Activated CD4-positive, alpha-beta T cell treated with anti-CD3 and anti-CD28 coated beads, Interleukin-2, amount 10 ng/mL, durations not matched to agents 7 days and 5 days (primary cell): ENCODE data around the gene AMH. TPM values are rescaled to one million over a fixed set of nuclear protein-coding genes. Genes with fewer than 3 reads are reported as not detected.

Source experiments
- CTCF ChIA-PET: fragments of 350-600 bp; sonication (Branson Sonifier 250); formaldehyde crosslinking; loops from one replicate; lab custom pipeline; 2021; ENCODE audit warnings: antibody characterized with exemption; lab: Charles Lee
- POLR2A ChIA-PET: fragments of 350-600 bp; sonication (Branson Sonifier 250); formaldehyde crosslinking; loops from one replicate; lab custom pipeline; 2021; ENCODE audit warnings: antibody characterized with exemption; lab: Charles Lee
- DNase-seq: peaks from one replicate; pipeline ENCODE4 v3.0.0-alpha.2; 2020
- H3K27ac Mint-ChIP-seq: one replicate; pipeline ENCODE4 v1.8.0; 2021; ENCODE audit warnings: mild to moderate bottlenecking, moderate library complexity, mixed read lengths
- H3K27me3 Mint-ChIP-seq: one replicate; pipeline ENCODE4 v1.8.0; 2021; ENCODE audit warnings: mixed read lengths
- H3K36me3 Mint-ChIP-seq: one replicate; pipeline ENCODE4 v1.8.0; 2021; ENCODE audit warnings: low read depth, mixed read lengths
- H3K4me1 Mint-ChIP-seq: one replicate; pipeline ENCODE4 v1.8.0; 2021; ENCODE audit warnings: mixed read lengths
- H3K4me3 Mint-ChIP-seq: one replicate; pipeline ENCODE4 v1.8.0; 2021; ENCODE audit warnings: mild to moderate bottlenecking, moderate library complexity, mixed read lengths
- H3K9me3 Mint-ChIP-seq: one replicate; pipeline ENCODE4 v1.8.0; 2021; ENCODE audit warnings: mixed read lengths
- total RNA-seq, 2 experiments: library from RNA; stranded (reverse); gene quantifications; one replicate each; pipeline ENCODE4 v1.2.3, GENCODE V29; 2021

Gene AMH
- total RNA-seq, 2 experiments from 2014 or later: 5.2 to 9.2 TPM

DNA sequence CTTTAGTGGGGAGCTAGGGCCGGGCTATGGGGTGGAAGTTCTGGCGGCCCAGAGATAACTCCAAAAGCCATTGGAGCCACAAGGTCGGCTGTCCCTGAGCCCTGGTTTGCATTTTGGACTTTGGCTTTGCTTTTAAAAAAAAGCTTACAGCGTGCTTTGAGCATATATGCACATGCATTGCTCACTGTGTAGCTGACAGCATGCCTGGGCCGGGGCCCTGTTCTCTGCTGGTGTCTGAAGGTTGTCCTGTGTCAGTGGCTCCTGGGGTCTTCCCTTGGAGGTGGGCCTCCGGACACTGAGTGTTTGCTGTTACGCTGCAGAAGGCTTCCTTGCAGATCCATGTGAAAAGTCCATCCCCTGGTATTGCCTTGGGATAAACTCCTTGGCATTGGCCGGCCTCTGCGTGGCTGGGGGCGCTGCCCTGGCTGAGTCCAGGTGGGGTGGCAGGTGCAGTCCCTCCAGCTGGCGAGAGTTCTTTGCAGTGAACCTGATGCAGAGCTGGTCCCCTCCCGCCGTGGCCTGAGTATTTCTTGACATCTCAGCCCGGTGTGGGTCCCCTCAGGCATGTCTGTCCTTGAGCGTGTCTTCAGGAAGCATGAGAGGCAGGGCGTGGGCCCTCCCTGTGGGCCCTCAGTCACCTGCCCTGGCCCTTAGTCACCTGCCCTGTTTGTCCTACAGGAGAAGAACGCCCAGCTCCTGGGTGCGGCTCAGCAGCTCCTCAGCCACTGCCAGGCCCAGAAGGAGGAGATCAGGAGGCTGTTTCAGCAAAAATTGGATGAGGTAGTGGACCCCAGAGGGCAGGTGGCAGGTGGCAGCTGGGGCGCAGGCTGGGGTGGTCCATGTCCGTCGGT is 36.0 kb upstream of the AMH start:
- H3K27ac Mint-ChIP-seq: no peak overlapping the region
- ChIA-PET CTCF (interaction anchor here (0.6 to 1.9 kb wide), 2 partner anchors 23 to 44 kb away, joined by 4 to 5 read pairs; partner anchors contain the start of gene PLEKHJ1), POLR2A (no interaction called here)

DNA sequence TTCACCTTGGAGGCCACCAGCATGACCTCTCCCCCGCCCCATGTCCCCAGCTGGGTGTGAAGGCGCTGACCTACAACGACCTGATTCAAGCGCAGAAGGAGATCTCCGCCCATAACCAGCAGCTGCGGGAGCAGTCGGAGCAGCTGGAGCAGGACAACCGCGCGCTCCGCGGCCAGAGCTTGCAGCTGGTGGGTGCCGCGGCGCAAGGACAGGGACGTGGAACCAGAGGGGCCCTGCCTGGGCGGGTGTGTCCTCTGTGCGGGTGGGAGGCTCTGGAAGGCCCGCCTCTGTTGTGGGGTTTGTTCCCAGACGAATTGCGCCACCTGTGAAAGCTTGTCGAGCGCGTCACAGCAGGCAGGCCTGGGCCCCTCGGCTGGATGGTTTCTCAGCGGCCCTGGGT is 35.3 kb upstream of the AMH start:
- Mint-ChIP-seq H3K4me1 (peaks cover 12% of the 10 kb centered on the region), H3K27me3 (no peaks in the 10 kb centered on the region), H3K27ac (no peak overlapping the region), H3K9me3 (no peaks in the 10 kb centered on the region), H3K36me3 (peaks cover 21% of the 10 kb centered on the region), H3K4me3 (no peak overlapping the region)
- POLR2A ChIA-PET: no interaction called here
- CTCF ChIA-PET: interaction anchor here (1.9 kb wide), 1 partner anchor 22 kb away, joined by 5 read pairs; the partner anchor contains the start of gene PLEKHJ1
- DNase-seq: no peak

More for the DNA sequence above, 36.0 kb upstream of the AMH start:
- Mint-ChIP-seq H3K4me1 (peaks cover 12% of the 10 kb centered on the region), H3K36me3 (peaks cover 21% of the 10 kb centered on the region), H3K4me3 (no peak overlapping the region), H3K9me3 (no peaks in the 10 kb centered on the region), H3K27me3 (no peaks in the 10 kb centered on the region)
- DNase-seq: no peak

DNA sequence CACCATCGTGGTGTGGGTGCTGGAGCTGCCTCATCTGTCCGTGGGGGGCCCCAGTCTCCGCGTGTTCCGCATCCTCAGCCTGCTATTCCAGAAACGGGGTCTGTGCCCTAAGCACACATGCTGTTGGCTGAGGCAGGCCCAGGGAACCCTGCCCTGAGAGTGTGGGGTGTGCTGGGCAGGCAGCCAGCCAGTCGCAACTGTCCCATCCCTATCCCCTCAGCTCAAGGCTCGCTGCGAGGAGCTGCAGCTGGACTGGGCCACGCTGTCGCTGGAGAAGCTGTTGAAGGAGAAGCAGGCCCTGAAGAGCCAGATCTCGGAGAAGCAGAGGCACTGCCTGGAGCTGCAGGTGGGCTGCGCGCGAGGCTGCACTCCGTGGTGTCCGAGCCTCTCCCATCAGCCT is 34.9 kb upstream of the AMH start:
- H3K27me3 Mint-ChIP-seq: no peaks in the 10 kb centered on the region
- H3K27ac Mint-ChIP-seq: no peak overlapping the region
- POLR2A ChIA-PET: no interaction called here
- H3K36me3 Mint-ChIP-seq: peaks cover 23% of the 10 kb centered on the region
- peaks cover 12% of the 10 kb centered on the region for H3K4me1 Mint-ChIP-seq
- CTCF ChIA-PET: interaction anchor here (0.8 to 1.3 kb wide), 2 partner anchors 29 to 569 kb away, joined by 3 to 4 read pairs; partner anchors contain the start of gene SGTA
- no peaks in the 10 kb centered on the region for H3K9me3 Mint-ChIP-seq
- no peak overlapping the region for H3K4me3 Mint-ChIP-seq
- no peak for DNase-seq

DNA sequence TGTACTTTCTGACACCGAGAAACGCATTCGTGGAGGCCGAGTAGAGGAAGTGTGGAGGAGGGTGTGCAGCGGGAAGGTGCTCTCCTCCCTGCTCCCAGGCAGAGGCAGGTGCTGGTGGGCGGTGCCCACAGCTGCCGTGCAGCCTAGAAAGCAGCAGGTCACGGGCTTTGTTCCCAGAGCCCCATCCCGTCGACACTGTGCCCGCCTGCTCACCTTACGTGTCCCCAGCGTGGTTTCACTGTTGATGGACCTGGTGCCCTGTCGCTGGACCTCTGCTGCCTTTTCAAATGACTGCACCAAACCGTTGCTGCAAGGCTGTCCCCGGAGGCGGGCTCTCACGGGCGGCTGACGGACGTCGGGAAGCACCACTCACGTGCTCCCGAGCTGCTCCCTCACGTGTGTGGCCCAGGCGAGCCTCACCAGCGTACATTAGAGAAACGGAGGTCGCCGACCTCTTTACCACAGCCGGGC is 33.8 kb upstream of the AMH start:
- H3K27ac Mint-ChIP-seq: peak overlapping the region; percentile 54
- H3K36me3 Mint-ChIP-seq: peaks cover 25% of the 10 kb centered on the region
- peaks cover 12% of the 10 kb centered on the region for H3K4me1 Mint-ChIP-seq
- no peak overlapping the region for H3K4me3 Mint-ChIP-seq
- ChIA-PET CTCF (interaction anchor here (1.3 to 1.4 kb wide), 2 partner anchors 13 to 30 kb away, joined by 3 to 4 read pairs; no protein-coding TSS in a partner anchor), POLR2A (no interaction called here)
- no peaks in the 10 kb centered on the region for H3K27me3 Mint-ChIP-seq
- no peak for DNase-seq
- H3K9me3 Mint-ChIP-seq: no peaks in the 10 kb centered on the region

DNA sequence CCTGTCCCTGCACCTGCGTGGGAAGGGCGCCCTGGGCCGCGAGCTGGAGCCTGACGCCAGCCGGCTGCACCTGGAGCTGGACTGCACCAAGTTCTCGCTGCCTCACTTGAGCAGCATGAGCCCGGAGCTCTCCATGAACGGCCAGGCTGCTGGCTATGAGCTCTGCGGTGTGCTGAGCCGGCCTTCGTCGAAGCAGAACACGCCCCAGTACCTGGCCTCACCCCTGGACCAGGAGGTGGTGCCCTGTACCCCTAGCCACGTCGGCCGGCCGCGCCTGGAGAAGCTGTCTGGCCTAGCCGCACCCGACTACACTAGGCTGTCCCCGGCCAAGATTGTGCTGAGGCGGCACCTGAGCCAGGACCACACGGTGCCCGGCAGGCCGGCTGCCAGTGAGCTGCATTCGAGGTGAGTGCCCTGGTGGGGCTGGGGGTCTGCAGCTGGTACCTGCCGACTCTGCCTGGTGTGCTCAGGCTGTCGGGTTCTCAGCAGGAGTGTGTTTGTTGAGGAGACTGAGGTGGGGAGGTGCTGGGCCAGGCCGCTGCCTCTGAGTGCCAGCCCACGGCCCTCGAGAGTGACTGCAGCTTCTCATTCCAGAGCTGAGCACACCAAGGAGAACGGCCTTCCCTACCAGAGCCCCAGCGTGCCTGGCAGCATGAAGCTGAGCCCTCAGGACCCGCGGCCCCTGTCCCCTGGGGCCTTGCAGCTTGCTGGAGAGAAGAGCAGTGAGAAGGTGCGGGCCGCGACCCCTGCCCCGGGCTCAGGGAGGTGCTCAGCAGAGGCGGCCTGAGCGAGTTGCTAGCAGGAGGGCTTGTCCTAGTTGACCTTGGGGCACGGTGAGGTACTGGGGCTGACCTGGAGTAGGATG is 32.5 kb upstream of the AMH start:
- H3K9me3 Mint-ChIP-seq: no peaks in the 10 kb centered on the region
- no peak overlapping the region for H3K27ac Mint-ChIP-seq
- peaks cover 21% of the 10 kb centered on the region for H3K36me3 Mint-ChIP-seq
- ChIA-PET CTCF (interaction anchor here (0.9 to 1.4 kb wide), 3 partner anchors 11 to 199 kb away, joined by 3 to 4 read pairs (median 3); partner anchors contain the start of gene PLEKHJ1), POLR2A (no interaction called here)
- no peak for DNase-seq
- H3K4me3 Mint-ChIP-seq: no peak overlapping the region
- no peaks in the 10 kb centered on the region for H3K27me3 Mint-ChIP-seq
- peaks cover 12% of the 10 kb centered on the region for H3K4me1 Mint-ChIP-seq

DNA sequence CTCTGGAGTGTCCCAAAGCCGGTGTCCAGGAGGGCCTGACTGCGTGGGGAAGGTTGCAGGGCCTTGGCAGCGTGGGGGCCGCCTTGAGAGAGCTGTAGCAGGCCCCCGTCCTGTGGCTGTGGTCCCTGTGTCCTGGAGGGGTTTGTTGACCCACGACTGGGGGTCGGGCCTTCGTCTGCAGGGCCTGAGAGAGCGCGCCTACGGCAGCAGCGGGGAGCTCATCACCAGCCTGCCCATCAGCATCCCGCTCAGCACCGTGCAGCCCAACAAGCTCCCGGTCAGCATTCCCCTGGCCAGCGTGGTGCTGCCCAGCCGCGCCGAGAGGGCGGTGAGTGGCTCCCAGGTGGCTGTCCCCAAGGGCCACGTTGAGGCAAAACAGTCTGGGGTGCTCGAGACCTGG is 31.5 kb upstream of the AMH start:
- Mint-ChIP-seq H3K27me3 (no peaks in the 10 kb centered on the region), H3K4me3 (no peak overlapping the region), H3K9me3 (no peaks in the 10 kb centered on the region), H3K36me3 (peaks cover 16% of the 10 kb centered on the region), H3K4me1 (peaks cover 12% of the 10 kb centered on the region), H3K27ac (no peak overlapping the region)
- ChIA-PET CTCF (interaction anchor here (1.1 kb wide), 1 partner anchor 10 kb away, joined by 3 read pairs; no protein-coding TSS in a partner anchor), POLR2A (no interaction called here)
- no peak for DNase-seq

DNA sequence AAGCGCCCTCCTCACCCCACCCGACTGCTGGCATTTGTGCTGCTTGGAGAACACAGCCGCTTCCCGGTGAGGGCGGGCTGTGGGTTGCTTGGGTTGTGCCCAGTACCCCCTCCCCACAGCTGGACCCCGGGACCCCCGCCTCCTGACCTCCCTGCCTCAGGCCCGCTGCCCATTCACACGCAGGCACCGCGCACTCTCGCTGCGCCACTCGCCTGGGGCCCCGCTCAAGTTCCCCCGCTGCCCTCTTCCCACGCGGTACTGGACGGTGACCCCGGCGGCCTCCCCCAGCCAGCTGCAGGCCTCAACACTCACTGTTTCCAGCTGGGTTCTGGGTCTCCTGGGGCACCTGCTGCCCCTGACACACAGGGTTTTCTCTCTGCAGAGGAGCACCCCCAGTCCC is 29.4 kb upstream of the AMH start:
- CTCF ChIA-PET: no interaction called here
- peaks cover 20% of the 10 kb centered on the region for H3K36me3 Mint-ChIP-seq
- POLR2A ChIA-PET: no interaction called here

DNA sequence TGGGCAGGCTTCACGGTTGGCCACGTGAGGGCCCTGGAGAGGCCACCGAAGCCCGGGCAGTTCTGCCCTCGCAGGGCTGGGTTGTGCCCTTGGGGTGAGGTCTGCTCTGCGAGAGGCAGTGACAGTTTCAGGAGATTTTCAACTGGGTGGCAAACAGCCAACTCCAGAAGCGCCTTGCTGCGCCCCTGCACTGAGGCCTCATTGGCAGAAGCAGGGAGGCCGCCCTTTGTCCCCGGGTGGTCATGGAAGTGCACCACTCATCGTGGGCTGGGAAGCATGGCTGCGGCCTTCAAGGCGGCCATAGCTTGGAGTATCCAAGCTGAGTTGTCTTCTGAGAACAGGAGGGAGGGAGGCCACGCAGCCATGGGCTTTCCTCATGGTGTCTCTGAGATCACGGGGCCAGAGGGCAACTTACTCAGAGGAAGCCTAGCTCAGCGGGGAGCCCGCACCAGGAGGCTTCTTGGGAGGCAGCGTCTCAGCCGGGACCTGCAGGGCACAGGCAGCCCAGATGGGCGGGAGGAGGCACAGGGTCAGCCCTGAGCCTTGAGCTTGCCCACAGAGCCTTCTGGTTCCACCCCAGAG is 27.8 kb upstream of the AMH start:
- ChIA-PET POLR2A (no interaction called here), CTCF (no interaction called here)
- peaks cover 23% of the 10 kb centered on the region for H3K36me3 Mint-ChIP-seq

More for the DNA sequence above, 29.4 kb upstream of the AMH start:
- no peak for DNase-seq
- H3K27me3 Mint-ChIP-seq: no peaks in the 10 kb centered on the region
- peaks cover 15% of the 10 kb centered on the region for H3K4me1 Mint-ChIP-seq
- no peaks in the 10 kb centered on the region for H3K9me3 Mint-ChIP-seq
- H3K4me3 Mint-ChIP-seq: no peak overlapping the region
- H3K27ac Mint-ChIP-seq: no peak overlapping the region

DNA sequence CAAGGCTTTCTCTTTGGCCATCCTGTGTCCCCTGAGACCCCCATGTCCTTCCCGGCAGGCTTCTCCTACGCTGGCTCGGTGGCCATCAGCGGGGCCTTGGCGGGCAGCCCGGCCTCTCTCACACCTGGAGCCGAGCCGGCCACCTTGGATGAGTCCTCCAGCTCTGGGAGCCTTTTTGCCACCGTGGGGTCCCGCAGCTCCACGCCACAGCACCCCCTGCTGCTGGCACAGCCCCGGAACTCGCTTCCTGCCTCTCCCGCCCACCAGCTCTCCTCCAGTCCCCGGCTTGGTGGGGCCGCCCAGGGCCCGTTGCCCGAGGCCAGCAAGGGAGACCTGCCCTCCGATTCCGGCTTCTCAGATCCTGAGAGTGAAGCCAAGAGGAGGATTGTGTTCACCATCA is 27.2 kb upstream of the AMH start:
- POLR2A ChIA-PET: no interaction called here

More for the DNA sequence above, 27.8 kb upstream of the AMH start:
- DNase-seq: no peak
- no peak overlapping the region for H3K4me3 Mint-ChIP-seq
- peak overlapping the region; percentile 9 for H3K27ac Mint-ChIP-seq
- no peaks in the 10 kb centered on the region for H3K27me3 Mint-ChIP-seq
- H3K4me1 Mint-ChIP-seq: peaks cover 6% of the 10 kb centered on the region
- no peaks in the 10 kb centered on the region for H3K9me3 Mint-ChIP-seq

DNA sequence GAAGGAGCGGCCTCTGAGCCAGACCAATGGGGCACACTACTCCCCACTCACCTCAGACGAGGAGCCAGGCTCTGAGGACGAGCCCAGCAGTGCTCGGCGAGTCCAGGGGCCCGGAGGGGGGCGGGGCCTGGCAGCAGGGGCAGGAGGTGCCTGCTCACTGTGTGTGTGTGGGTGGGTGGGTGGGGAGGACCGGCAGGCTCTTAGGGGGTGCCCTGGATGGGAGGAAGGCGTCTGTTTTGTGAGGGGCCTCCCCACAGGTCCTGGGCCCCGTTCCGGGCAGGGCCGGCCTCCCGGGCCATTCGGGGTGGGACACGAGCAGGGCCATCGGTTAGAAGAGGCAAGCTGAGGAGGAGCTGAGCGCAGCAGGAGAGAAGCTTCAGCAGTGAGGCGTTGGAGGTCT is 25.7 kb upstream of the AMH start:
- Mint-ChIP-seq H3K4me3 (no peak overlapping the region), H3K36me3 (peaks cover 18% of the 10 kb centered on the region), H3K4me1 (peaks cover 6% of the 10 kb centered on the region), H3K9me3 (no peaks in the 10 kb centered on the region), H3K27ac (no peak overlapping the region), H3K27me3 (no peaks in the 10 kb centered on the region)
- no peak for DNase-seq
- ChIA-PET POLR2A (no interaction called here), CTCF (interaction anchor here (0.6 kb wide), 1 partner anchor 235 kb away, joined by 3 read pairs; no protein-coding TSS in a partner anchor)

More for the DNA sequence above, 27.2 kb upstream of the AMH start:
- H3K4me3 Mint-ChIP-seq: no peak overlapping the region
- CTCF ChIA-PET: no interaction called here
- no peak overlapping the region for H3K27ac Mint-ChIP-seq
- DNase-seq: no peak
- H3K36me3 Mint-ChIP-seq: peaks cover 23% of the 10 kb centered on the region
- no peaks in the 10 kb centered on the region for H3K9me3 Mint-ChIP-seq
- H3K27me3 Mint-ChIP-seq: no peaks in the 10 kb centered on the region
- H3K4me1 Mint-ChIP-seq: peaks cover 6% of the 10 kb centered on the region

DNA sequence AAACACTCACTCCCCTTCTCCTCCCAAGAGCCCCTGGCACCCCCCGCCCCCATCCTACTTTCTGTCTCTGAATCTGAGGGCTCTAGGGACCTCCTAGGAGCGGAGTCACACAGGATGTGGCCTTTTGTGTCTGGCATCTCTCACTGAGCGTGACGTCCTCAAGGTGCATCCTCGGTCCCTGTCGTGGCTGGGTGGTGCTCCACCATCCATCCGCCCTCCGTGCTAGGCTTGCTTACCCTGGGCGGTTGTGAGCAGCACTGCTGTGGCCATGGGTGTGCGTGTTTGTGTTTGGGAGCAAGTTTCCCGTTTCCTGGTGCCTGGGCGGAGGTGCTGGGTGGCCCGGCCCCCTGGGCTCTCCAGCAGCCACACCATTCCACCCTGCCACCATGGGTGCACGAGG is 25.2 kb upstream of the AMH start:
- no peak for DNase-seq

DNA sequence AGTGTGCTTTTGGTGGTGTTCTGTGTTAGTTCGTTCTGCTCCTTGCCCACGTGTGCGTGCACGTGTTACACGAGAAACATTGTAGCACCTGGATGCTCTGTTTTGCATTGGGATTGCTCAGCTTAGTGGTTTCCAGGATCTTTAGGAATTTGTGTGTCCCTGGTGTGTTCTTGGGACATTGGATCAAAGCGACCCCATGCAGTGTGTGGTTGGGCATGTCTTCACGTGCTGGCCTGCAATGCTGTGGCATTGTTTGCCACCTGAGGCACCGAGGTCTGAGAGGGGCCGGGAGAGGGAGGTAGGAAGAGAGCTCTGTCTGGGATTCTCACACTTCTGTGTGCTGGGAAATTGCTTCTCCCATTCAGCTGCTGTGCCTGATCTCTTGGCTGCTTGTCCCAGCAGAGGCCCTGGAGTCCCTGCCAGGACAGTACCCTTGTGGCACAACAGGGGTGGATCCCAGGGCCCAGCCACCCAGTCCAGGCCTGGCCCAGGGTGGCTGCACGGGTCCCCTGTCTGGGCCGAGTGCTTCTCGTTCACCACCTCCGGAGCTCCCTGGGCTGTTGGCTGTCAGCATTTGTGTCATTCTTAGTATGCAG is 24.3 kb upstream of the AMH start:
- CTCF ChIA-PET: no interaction called here
- DNase-seq: no peak
- Mint-ChIP-seq H3K9me3 (no peaks in the 10 kb centered on the region), H3K27me3 (no peaks in the 10 kb centered on the region), H3K36me3 (peaks cover 23% of the 10 kb centered on the region), H3K4me1 (peaks cover 6% of the 10 kb centered on the region), H3K27ac (no peak overlapping the region), H3K4me3 (no peak overlapping the region)
- POLR2A ChIA-PET: no interaction called here

More for the DNA sequence above, 25.2 kb upstream of the AMH start:
- H3K27me3 Mint-ChIP-seq: no peaks in the 10 kb centered on the region
- CTCF ChIA-PET: no interaction called here
- peaks cover 6% of the 10 kb centered on the region for H3K4me1 Mint-ChIP-seq
- peaks cover 21% of the 10 kb centered on the region for H3K36me3 Mint-ChIP-seq
- no peaks in the 10 kb centered on the region for H3K9me3 Mint-ChIP-seq
- H3K4me3 Mint-ChIP-seq: no peak overlapping the region
- H3K27ac Mint-ChIP-seq: no peak overlapping the region
- POLR2A ChIA-PET: no interaction called here
